ENCODE measurements around the gene GCNA. TPM values are rescaled to one million over a fixed set of nuclear protein-coding genes. Genes with fewer than 3 reads are reported as not detected.
"Not testable (repeated sequence)": the region's sequence is repeated elsewhere in the genome, so short reads cannot be mapped to it uniquely, and the experiment has no call there.

The GCNA gene
- total RNA-seq, 2 experiments from 2014 or later, result 4.4 to 5.3 TPM

DNA sequence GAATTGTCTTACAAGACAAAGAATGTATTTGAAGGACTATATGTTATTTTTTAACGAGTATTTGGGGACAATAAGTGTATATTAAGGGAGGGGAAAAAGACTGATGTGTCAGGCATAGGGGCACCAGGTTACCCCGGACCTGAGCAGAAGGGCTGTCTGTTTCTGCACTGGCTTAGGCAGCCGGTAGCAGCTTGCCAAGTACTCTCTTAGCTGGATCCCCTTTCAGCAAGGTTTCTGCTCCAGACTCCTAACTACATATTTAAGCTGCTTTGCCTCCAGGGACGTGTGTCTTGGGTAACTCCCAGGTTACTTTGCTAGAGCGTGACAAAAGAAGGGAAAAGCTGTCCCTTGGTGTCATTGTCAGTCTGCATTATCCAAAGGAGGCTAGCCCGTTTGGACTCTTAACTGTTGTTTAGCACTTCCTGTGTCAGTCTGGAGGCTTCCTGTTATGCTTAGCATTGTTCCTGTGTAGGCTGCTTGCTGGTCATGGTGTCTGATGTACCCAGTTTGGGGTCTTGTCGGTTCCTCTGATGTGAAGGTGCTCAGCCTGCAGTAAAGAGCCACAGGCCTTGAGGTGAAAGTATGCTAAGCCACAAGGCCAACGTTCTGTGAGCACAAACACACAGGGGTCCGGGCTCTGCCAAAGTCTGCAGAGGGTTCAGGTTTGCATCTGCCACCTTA lies 28.4 kb downstream of the GCNA start:
- Mint-ChIP-seq H3K4me1 (peaks cover 61% of the 10 kb centered on the region), H3K27me3 (no peaks in the 10 kb centered on the region), H3K27ac (peak overlapping the region; percentile 83), H3K9me3 (no peaks in the 10 kb centered on the region), H3K36me3 (ENCODE audit: low read depth) (peaks cover 82% of the 10 kb centered on the region), H3K4me3 (peak overlapping the region; percentile 3)
- peak; percentile 28 for DNase-seq
- POLR2A ChIA-PET, result interaction anchor here (1.1 to 3.6 kb wide), 7 partner anchors 10 to 323 kb away, joined by 3 to 9 read pairs (median 5); partner anchors contain the start of genes CXCR3 and NONO
- CTCF ChIA-PET, result interaction anchor here (1.0 to 1.6 kb wide), 4 partner anchors 11 to 57 kb away, joined by 3 to 8 read pairs (median 4); no protein-coding TSS in a partner anchor

DNA sequence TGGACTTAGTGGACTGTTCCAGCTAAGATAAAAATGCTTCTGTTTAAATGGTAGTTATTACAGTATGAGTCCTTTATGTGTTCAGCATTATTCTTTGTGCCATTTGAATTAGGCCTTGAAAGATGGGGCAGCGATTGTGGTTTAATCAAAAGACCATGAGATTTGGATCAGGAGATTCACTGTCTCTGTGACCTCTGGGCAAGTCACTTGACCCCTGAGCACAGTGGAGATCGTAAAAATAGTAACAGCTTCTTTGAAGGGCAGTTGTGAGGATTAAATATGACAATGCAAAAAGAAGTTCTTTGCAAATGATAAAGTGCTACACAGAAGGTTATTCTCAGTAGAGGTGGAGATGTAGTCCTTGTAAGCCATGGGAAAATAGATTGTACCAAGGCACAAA lies 29.3 kb downstream of the GCNA start:
- Mint-ChIP-seq H3K4me3 (no peak overlapping the region), H3K9me3 (no peaks in the 10 kb centered on the region), H3K4me1 (peaks cover 61% of the 10 kb centered on the region), H3K27me3 (no peaks in the 10 kb centered on the region), H3K36me3 (ENCODE audit: low read depth) (peaks cover 79% of the 10 kb centered on the region), H3K27ac (peak overlapping the region; percentile 83)
- CTCF ChIA-PET, result interaction anchor here (1.6 kb wide), 1 partner anchor 45 kb away, joined by 8 read pairs; no protein-coding TSS in a partner anchor
- POLR2A ChIA-PET, result interaction anchor here (1.4 to 3.6 kb wide), 3 partner anchors 14 to 73 kb away, joined by 4 to 9 read pairs (median 5); no protein-coding TSS in a partner anchor
- no peak for DNase-seq

DNA sequence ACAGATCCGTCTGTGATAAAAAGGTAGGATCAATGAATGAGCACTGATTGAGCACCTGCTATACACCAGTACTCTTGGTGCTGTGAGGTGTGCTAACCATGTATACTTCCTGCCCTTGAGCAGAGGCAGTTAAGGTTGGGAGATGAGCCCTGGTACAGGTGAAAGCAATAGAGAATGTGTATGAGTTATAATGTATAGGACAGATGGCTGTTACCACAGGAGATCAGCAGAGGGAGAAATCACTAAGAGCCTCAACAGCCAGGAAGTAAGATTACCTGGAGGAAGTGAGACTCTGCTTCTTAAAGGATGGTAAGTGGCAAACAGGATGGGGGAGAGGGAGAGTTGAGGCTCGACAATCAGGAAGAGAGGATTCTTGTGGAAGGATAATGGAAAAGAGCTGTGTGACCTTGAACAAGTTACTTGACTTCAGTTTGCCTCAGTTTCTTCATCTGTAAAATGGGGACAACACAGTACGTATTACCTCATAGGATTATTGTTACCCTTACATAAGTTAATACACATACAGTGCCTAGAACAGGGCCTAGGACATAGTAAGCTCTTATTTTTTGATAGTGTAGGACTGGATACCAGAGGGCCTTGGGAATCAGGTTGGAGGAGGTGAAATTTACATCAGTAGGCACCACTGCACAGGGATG lies 31.0 kb downstream of the GCNA start:
- CTCF ChIA-PET, result interaction anchor here (1.0 to 2.0 kb wide), 3 partner anchors 14 to 43 kb away, joined by 3 to 5 read pairs (median 4); no protein-coding TSS in a partner anchor
- peak overlapping the region; percentile 65 for H3K27ac Mint-ChIP-seq

DNA sequence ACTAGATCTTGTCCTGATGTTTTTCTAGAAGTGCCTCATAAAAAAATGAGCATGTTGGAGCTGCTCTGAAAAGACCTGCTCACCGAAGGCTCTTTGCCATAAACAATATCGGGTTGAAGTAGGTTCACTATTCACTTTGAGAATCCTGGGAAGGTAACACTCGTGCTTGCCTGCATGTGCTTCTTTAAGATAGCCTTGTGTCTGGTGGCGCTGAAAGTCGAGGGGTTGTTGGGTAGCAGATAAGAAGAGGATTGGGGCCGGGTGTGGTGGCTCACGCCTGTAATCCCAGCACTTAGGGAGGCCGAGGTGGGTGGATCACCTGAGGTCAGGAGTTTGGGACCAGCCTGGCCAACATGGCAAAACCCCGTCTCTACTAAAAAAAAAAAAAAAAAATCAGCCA lies 33.5 kb downstream of the GCNA start:
- POLR2A ChIA-PET, DNase-seq, H3K27me3 Mint-ChIP-seq, H3K4me3 Mint-ChIP-seq, H3K9me3 Mint-ChIP-seq: not testable (repeated sequence)
- CTCF ChIA-PET, result interaction anchor here (2.1 kb wide), 1 partner anchor 11 kb away, joined by 6 read pairs; no protein-coding TSS in a partner anchor
- Mint-ChIP-seq H3K4me1 (peaks cover 62% of the 10 kb centered on the region), H3K27ac (peak overlapping the region; percentile 34), H3K36me3 (ENCODE audit: low read depth) (peaks cover 78% of the 10 kb centered on the region)

More for the DNA sequence above, 31.0 kb downstream of the GCNA start:
- peaks cover 63% of the 10 kb centered on the region for H3K4me1 Mint-ChIP-seq
- no peak overlapping the region for H3K4me3 Mint-ChIP-seq
- no peaks in the 10 kb centered on the region for H3K9me3 Mint-ChIP-seq
- H3K27me3 Mint-ChIP-seq, result no peaks in the 10 kb centered on the region
- peaks cover 75% of the 10 kb centered on the region for H3K36me3 Mint-ChIP-seq (ENCODE audit: low read depth)
- DNase-seq, result no peak
- POLR2A ChIA-PET, result interaction anchor here (0.8 to 3.6 kb wide), 3 partner anchors 10 to 75 kb away, joined by 3 to 9 read pairs (median 4); no protein-coding TSS in a partner anchor

DNA sequence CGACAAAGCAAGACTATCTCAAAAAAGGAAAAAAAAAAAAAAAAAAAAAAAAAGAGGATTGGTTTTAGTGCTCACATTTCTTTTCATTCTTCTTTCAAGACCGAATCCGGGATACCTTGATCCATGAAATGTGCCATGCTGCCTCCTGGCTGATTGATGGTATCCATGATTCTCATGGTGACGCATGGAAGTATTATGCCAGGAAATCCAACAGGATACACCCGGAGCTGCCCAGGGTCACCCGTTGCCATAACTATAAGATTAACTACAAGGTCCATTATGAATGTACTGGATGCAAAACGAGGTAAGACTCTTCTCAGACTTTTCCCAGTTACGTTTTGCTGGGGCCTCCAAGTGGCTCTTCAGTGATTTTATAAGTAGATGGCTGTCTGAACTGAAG lies 34.0 kb downstream of the GCNA start:
- CTCF ChIA-PET, result no interaction called here
- peaks cover 82% of the 10 kb centered on the region for H3K36me3 Mint-ChIP-seq (ENCODE audit: low read depth)
- peaks cover 59% of the 10 kb centered on the region for H3K4me1 Mint-ChIP-seq
- DNase-seq, result no peak
- H3K27me3 Mint-ChIP-seq, result no peaks in the 10 kb centered on the region
- H3K4me3 Mint-ChIP-seq, result no peak overlapping the region
- POLR2A ChIA-PET, result no interaction called here
- H3K9me3 Mint-ChIP-seq, result no peaks in the 10 kb centered on the region
- H3K27ac Mint-ChIP-seq, result no peak overlapping the region

DNA sequence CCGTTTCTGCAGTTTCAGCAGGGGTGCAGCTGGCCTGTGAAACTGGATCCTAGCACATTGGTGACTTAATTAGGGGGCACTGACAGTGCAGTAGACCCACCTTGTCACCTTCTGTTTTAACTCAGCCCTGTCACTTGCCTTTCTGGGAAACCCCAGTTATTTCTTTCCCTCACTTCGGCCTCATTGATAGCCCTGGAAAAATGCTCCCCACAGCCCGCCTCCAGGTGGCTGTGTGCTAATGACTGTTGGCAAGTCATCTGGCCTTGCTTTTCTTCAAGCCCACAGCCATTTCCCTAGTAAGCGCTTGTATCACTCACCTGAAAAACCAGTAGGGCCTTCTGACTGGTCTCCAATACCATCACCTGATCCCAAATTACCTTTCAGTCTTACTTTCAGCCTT lies 36.8 kb downstream of the GCNA start:
- no peaks in the 10 kb centered on the region for H3K27me3 Mint-ChIP-seq
- H3K4me1 Mint-ChIP-seq, result peaks cover 60% of the 10 kb centered on the region
- DNase-seq, result no peak
- peak overlapping the region; percentile 90 for H3K27ac Mint-ChIP-seq
- H3K4me3 Mint-ChIP-seq, result peak overlapping the region; percentile 91
- H3K9me3 Mint-ChIP-seq, result no peaks in the 10 kb centered on the region
- POLR2A ChIA-PET, result interaction anchor here (1.2 to 2.3 kb wide), 4 partner anchors 22 to 83 kb away, joined by 3 to 11 read pairs (median 6); no protein-coding TSS in a partner anchor
- CTCF ChIA-PET, result no interaction called here
- peaks cover 65% of the 10 kb centered on the region for H3K36me3 Mint-ChIP-seq (ENCODE audit: low read depth)

DNA sequence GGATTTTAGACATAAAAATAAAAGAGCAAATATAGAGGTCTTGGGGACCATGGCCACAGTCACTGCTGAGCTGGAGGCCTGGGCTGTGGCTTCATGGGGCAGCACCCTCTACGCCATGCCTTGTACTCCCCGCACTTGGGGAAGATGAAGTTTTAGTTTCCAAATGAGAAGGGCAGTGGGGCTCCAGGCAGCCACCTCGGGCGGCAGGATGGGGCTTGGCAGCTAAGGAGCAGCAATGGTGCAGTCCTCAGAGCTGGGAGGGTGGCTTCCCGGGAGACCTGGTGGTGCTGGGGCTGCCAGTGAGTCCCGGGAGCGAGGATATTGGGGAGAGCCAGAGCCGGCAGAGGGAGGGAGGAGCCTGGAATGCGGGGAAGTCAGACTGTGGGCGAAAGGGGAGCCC lies 37.7 kb downstream of the GCNA start:
- no peaks in the 10 kb centered on the region for H3K27me3 Mint-ChIP-seq

DNA sequence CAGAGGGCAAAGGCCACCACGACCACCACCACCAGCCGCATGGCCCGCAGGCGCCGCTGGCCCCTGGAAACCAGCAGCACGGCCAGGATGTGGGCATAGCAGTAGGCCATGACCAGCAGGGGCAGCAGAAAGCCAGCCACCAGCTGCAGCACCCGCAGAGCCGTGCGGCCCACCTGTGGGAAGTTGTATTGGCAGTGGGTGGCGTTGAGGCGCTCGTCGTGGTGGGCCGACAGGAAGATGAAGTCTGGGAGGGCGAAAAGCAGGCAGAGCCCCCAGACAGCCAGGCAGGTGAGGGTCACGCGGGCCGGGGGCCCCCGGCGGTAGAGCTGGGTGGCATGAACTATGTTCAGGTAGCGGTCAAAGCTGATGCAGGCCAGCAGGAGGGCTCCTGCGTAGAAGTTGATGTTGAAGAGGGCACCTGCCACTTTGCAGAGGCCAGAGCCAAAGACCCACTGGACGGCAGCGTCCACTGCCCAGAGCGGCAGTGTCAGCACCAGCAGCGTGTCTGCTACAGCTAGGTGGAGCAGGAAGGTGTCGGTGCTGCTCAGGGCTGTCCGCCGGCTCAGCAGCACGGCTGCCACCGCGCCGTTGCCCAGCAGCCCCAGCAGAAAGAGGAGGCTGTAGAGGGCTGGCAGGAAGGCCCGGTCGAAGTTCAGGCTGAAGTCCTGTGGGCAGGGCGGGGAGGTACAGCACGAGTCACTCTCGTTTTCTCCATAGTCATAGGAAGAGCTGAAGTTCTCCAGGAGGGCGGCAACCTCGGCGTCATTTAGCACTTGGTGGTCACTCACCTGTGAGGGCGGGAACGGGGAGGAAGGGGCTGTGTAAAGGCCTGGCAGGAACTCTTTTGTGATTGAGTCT lies 38.7 kb downstream of the GCNA start:
- Mint-ChIP-seq H3K27me3 (no peaks in the 10 kb centered on the region), H3K4me3 (peak overlapping the region; percentile 91), H3K36me3 (ENCODE audit: low read depth) (peaks cover 56% of the 10 kb centered on the region), H3K9me3 (no peaks in the 10 kb centered on the region), H3K27ac (peak overlapping the region; percentile 90), H3K4me1 (peaks cover 69% of the 10 kb centered on the region)
- ChIA-PET POLR2A (interaction anchor here (0.9 to 7.7 kb wide), 7 partner anchors 10 to 435 kb away, joined by 3 to 87 read pairs (median 5); partner anchors contain the start of genes NONO and OGT), CTCF (interaction anchor here (1.5 to 2.2 kb wide), 2 partner anchors 11 to 35 kb away, joined by 4 to 6 read pairs; no protein-coding TSS in a partner anchor)
- peak; percentile 45 for DNase-seq

More for the DNA sequence above, 37.7 kb downstream of the GCNA start:
- peaks cover 67% of the 10 kb centered on the region for H3K4me1 Mint-ChIP-seq
- no peak for DNase-seq
- H3K27ac Mint-ChIP-seq, result peak overlapping the region; percentile 90
- peak overlapping the region; percentile 91 for H3K4me3 Mint-ChIP-seq
- H3K9me3 Mint-ChIP-seq, result no peaks in the 10 kb centered on the region
- ChIA-PET CTCF (interaction anchor here (0.6 kb wide), 1 partner anchor 646 kb away, joined by 4 read pairs; no protein-coding TSS in a partner anchor), POLR2A (interaction anchor here (1.2 to 2.3 kb wide), 6 partner anchors 9 to 84 kb away, joined by 3 to 11 read pairs (median 4); no protein-coding TSS in a partner anchor)
- peaks cover 65% of the 10 kb centered on the region for H3K36me3 Mint-ChIP-seq (ENCODE audit: low read depth)

DNA sequence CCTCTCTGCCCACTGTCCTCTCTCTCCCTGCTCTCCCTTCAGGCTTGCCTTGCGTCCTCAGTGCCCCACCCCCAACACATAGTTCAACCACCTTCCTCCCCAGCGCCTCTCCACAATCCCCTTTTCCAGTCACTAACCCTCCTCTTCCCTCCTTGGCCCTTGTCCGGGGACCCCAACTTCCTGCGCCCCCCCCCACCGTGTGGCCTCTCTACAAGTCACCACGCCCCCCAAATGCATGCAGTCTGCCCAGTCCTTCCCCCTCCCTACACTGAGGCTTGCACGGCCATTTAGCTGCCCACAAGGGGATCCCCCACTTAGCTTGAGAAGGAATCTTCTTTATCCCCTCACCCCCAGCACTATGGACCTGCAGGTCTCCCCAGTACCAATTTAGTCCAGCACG lies 39.5 kb downstream of the GCNA start:
- Mint-ChIP-seq H3K36me3 (ENCODE audit: low read depth) (peaks cover 52% of the 10 kb centered on the region), H3K9me3 (no peaks in the 10 kb centered on the region), H3K4me1 (peaks cover 77% of the 10 kb centered on the region), H3K4me3 (peak overlapping the region; percentile 91), H3K27ac (peak overlapping the region; percentile 90), H3K27me3 (no peaks in the 10 kb centered on the region)
- DNase-seq, result no peak
- CTCF ChIA-PET, result interaction anchor here (0.9 to 2.2 kb wide), 4 partner anchors 12 to 34 kb away, joined by 4 to 6 read pairs (median 4); no protein-coding TSS in a partner anchor
- POLR2A ChIA-PET, result interaction anchor here (1.8 to 7.7 kb wide), 3 partner anchors 20 to 436 kb away, joined by 5 to 87 read pairs (median 16); partner anchors contain the start of gene OGT

DNA sequence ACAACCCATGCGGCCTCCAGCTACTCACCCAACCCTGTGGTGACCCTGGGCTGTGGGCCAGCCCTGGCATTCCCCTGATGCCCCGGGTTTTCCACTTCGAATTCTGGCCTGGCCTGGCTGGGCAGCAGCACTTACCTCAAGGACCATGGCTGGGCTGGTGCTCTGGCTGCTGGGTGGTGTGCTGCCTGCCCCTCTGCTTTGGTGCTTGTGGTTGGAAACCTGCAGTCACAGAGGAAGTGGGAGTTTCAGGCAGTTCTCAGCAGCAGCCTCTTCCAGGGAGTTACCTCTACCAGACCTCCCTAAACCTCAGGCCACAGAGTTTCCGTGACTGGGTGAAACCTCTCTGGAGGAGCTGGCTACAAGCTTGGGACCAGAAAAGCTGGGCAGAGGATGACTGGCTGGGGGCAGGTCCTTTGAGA lies 40.1 kb downstream of the GCNA start, which contains the start of gene CXCR3:
Gene CXCR3 (minus strand): TSS at position 209 of the 419 bp plus-strand sequence. CDS start 62 bp downstream, at position 147.
- peak within 1 kb of the TSS; percentile 91 for H3K4me3 Mint-ChIP-seq
- peak; percentile 80 for DNase-seq
- no peaks in the 10 kb centered on the region for H3K27me3 Mint-ChIP-seq
- CTCF ChIA-PET, result interaction anchor here (0.9 to 2.2 kb wide), 6 partner anchors 20 to 76 kb away, joined by 3 to 6 read pairs (median 4); no protein-coding TSS in a partner anchor
- peak within 1 kb of the TSS; percentile 90 for H3K27ac Mint-ChIP-seq
- H3K36me3 Mint-ChIP-seq (ENCODE audit: low read depth), result peaks cover 46% of the 10 kb centered on the region
- no peaks in the 10 kb centered on the region for H3K9me3 Mint-ChIP-seq
- POLR2A ChIA-PET, result interaction anchor here (0.6 to 7.7 kb wide), 10 partner anchors 8 to 507 kb away, joined by 3 to 87 read pairs (median 4); partner anchors contain the start of genes IL2RG, OGT and TAF1
- peaks cover 80% of the 10 kb centered on the region for H3K4me1 Mint-ChIP-seq

DNA sequence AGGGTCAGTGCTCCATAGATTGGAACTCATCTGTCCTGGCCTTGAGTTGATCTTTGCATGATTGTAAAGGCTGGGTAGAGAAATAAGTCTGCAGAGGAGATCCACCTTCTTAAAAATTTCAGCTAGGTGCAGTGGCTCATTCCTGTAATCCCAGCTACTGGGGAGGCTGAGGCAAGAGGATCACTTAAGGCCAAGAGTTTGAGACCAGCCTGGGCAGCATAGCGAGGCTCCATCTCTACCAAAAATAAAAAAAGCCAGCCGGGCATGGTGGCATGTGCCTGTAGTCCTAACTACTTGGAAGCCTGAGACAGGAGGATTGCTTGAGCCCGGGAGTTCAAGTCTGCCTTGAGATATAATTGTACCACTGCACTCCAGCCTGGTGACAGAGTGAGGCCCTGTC lies 40.5 kb downstream of the GCNA start:
- Mint-ChIP-seq H3K9me3 (no peaks in the 10 kb centered on the region), H3K4me3 (peak overlapping the region; percentile 91), H3K27ac (peak overlapping the region; percentile 90), H3K4me1 (peaks cover 80% of the 10 kb centered on the region), H3K27me3 (no peaks in the 10 kb centered on the region), H3K36me3 (ENCODE audit: low read depth) (peaks cover 41% of the 10 kb centered on the region)
- POLR2A ChIA-PET, result interaction anchor here (0.6 to 7.7 kb wide), 12 partner anchors 8 to 507 kb away, joined by 3 to 87 read pairs (median 3); partner anchors contain the start of genes IL2RG, OGT and TAF1
- CTCF ChIA-PET, result interaction anchor here (0.9 to 2.2 kb wide), 5 partner anchors 19 to 76 kb away, joined by 3 to 6 read pairs (median 3); no protein-coding TSS in a partner anchor
- DNase-seq, result no peak
